Testis (tissue), 3 donors: Measurements from ENCODE around the gene SPSB3. TPM values are rescaled to one million over a fixed set of nuclear protein-coding genes. Genes with fewer than 3 reads are reported as not detected.

ENCODE experiments used
- DNase-seq: peaks from one replicate; pipeline ENCODE4 v3.0.0-alpha.2; 2019
- H3K27ac ChIP-seq, 2 donors: fragments of 200-600 bp; sonication (generic); one replicate each; pipeline ENCODE4 v1.5.1; 2019
- H3K27me3 ChIP-seq: fragments of 200-600 bp; sonication (generic); one replicate; pipeline ENCODE4 v1.5.1; 2019
- H3K36me3 ChIP-seq: fragments of 200-600 bp; sonication (generic); one replicate; pipeline ENCODE4 v1.5.1; 2017; ENCODE audit warnings: low read depth; ENCODE audit errors: missing control alignments
- H3K4me1 ChIP-seq: fragments of 200-600 bp; sonication (generic); one replicate; pipeline ENCODE4 v1.5.1; 2019
- H3K4me3 ChIP-seq, 2 donors: fragments of 200-600 bp; sonication (generic); one replicate each; pipeline ENCODE4 v1.5.1; 2017 to 2019
- H3K9me3 ChIP-seq: fragments of 200-600 bp; sonication (generic); one replicate; pipeline ENCODE4 v1.5.1; 2017
- CTCF ChIP-seq, 3 experiments: fragments of 450-650 bp in 2 of 3; fragments of 200-600 bp in 1 of 3; sonication (generic) in 1 of 3; IDR thresholded peaks; one replicate each; pipeline ENCODE4 v1.5.1; 2016 to 2019; ENCODE audit warnings: antibody characterized with exemption in 3 of 3, mild to moderate bottlenecking in 2 of 3, moderate library complexity in 1 of 3
- POLR2A ChIP-seq: fragments of 450-650 bp; IDR thresholded peaks from one replicate; pipeline ENCODE4 v1.6.1; 2017; ENCODE audit warnings: antibody characterized with exemption, mild to moderate bottlenecking, moderate library complexity
- WGBS, 2 donors: methylation state at CpG; one replicate each; pipeline ENCODE4 v1.1.5; 2018; 5-methylcytosine and 5-hydroxymethylcytosine counted together
- intact Hi-C: fragments of 100-400 bp; cut with DNase I; formaldehyde crosslinking; loops from one replicate; pipeline ENCODE4 v1.15.1; 2023; ENCODE audit warnings: low total_unique reads
- polyA plus RNA-seq: library from polyadenylated mRNA; stranded (reverse); fragments of 350-450 nt; fragmentation: Illumina TruSeq; extraction: RNeasy Lipid Tissue Mini Kit (QIAGEN cat#74804); gene quantifications from one replicate; pipeline ENCODE4 v1.2.3, GENCODE V29; 2014; ENCODE audit warnings: low read depth, low replicate concordance; ENCODE audit not compliant: insufficient read depth
- total RNA-seq, 2 donors: library from RNA; depleted of rRNA; stranded (reverse); fragments of >200 nt; gene quantifications; one replicate each; pipeline ENCODE4 v1.2.3, GENCODE V29; 2016

Gene SPSB3
- total and polyA plus RNA-seq, 3 donors from 2014 or later = 43.8 to 114 (median 111) TPM

GRCh38 chr16:1772908-1773702, 9.3 kb downstream of the SPSB3 start, which contains the start of gene MRPS34:
TSS of gene MRPS34 (minus strand) at chr16:1773134. CDS start at chr16:1773119, 15 bp downstream.
- H3K36me3 ChIP-seq = no peaks in the 10 kb centered on the region
- H3K4me3 ChIP-seq = peak within 1 kb of the TSS; percentile 86
- peak within 1 kb of the TSS; percentile 73 to 87 for H3K27ac ChIP-seq
- 0% methylated on average over 56 of the region's 108 CpGs; no CpG with 5 or more reads in 1 of the 2 donors for WGBS, 2 donors
- no peaks in the 10 kb centered on the region for H3K27me3 ChIP-seq
- peak; percentile 85 for DNase-seq
- TF ChIP-seq CTCF (IDR thresholded peaks at IDR 0.05) (peak; percentile 54 to 76 (median 74)), POLR2A (no peak)
- no peaks in the 10 kb centered on the region for H3K9me3 ChIP-seq
- peaks cover 27% of the 10 kb centered on the region for H3K4me1 ChIP-seq
- intact Hi-C loops = no loop called here

GRCh38 chr16:1772362-1772907, 9.9 kb downstream of the SPSB3 start, which contains the start of gene EME2:
TSS of gene EME2 (plus strand) at chr16:1772810. CDS start at chr16:1773228, 418 bp downstream.
- TF ChIP-seq POLR2A (no peak), CTCF (IDR thresholded peaks at IDR 0.05) (no peak)
- peak within 1 kb of the TSS; percentile 86 for H3K4me3 ChIP-seq
- no peaks in the 10 kb centered on the region for H3K27me3 ChIP-seq
- H3K4me1 ChIP-seq = peaks cover 27% of the 10 kb centered on the region
- no peaks in the 10 kb centered on the region for H3K36me3 ChIP-seq
- intact Hi-C loops = no loop called here
- peak within 1 kb of the TSS; percentile 73 to 87 for H3K27ac ChIP-seq
- no peaks in the 10 kb centered on the region for H3K9me3 ChIP-seq
- no peak for DNase-seq
- 0% methylated on average over 12 to 53 of the region's 53 CpGs for WGBS, 2 donors

- TF ChIP-seq POLR2A = no peak
- TF ChIP-seq CTCF (IDR thresholded peaks at IDR 0.05) = no peak
- peak overlapping the region; percentile 73 to 87 for H3K27ac ChIP-seq
- H3K27me3 ChIP-seq = no peaks in the 10 kb centered on the region
- peak overlapping the region; percentile 86 for H3K4me3 ChIP-seq
- H3K9me3 ChIP-seq = no peaks in the 10 kb centered on the region
- 6 to 7% methylated on average over 17 to 22 of the region's 22 CpGs for WGBS, 2 donors
- DNase-seq = no peak
- no peaks in the 10 kb centered on the region for H3K36me3 ChIP-seq
- peaks cover 27% of the 10 kb centered on the region for H3K4me1 ChIP-seq
- intact Hi-C loops = no loop called here
Measured at GRCh38 chr16:1771864-1772361, 10.5 kb downstream of the SPSB3 start.

GRCh38 chr16:1771188-1771863, 11.0 kb downstream of the SPSB3 start, which contains the start of gene NME3:
TSS of gene NME3 (minus strand) at chr16:1771543. CDS start at chr16:1771534, 9 bp downstream.
- intact Hi-C loops = no loop called here
- Histone ChIP-seq H3K4me1 (peaks cover 27% of the 10 kb centered on the region), H3K4me3 (peak within 1 kb of the TSS; percentile 86), H3K27ac (peak within 1 kb of the TSS; percentile 73 to 87), H3K36me3 (no peaks in the 10 kb centered on the region), H3K9me3 (no peaks in the 10 kb centered on the region), H3K27me3 (no peaks in the 10 kb centered on the region)
- peak; percentile 88 for DNase-seq
- WGBS, 2 donors = 0 to 1% methylated on average over 11 to 67 of the region's 79 CpGs
- TF ChIP-seq CTCF (IDR thresholded peaks at IDR 0.05) (no peak), POLR2A (no peak)
